Esophagus (tissue), 2 donors: ENCODE results near the gene SLFN14. TPM values are rescaled to one million over a fixed set of nuclear protein-coding genes. Genes with fewer than 3 reads are reported as not detected.
"Not testable (repeated sequence)": the region's sequence is repeated elsewhere in the genome, so short reads cannot be mapped to it uniquely, and the experiment has no call there.

Experiments
- H3K27ac ChIP-seq, 2 donors: one replicate each; pipeline ENCODE4 v1.5.1; 2013; ENCODE audit warnings: low read depth in 2 of 2, mild to moderate bottlenecking in 2 of 2, inconsistent platforms in 1 of 2, low read length in 1 of 2, moderate library complexity in 1 of 2
- H3K27me3 ChIP-seq, 2 donors: one replicate each; pipeline ENCODE4 v1.6.1; 2013; ENCODE audit warnings: low read length in 2 of 2, control low read depth in 1 of 2, mild to moderate bottlenecking in 1 of 2; ENCODE audit not compliant: insufficient read depth in 2 of 2, control insufficient read depth in 1 of 2
- H3K36me3 ChIP-seq, 2 donors: one replicate each; pipeline ENCODE4 v1.6.1; 2013; ENCODE audit warnings: low read length in 1 of 2; ENCODE audit not compliant: control insufficient read depth in 2 of 2, insufficient read depth in 2 of 2
- H3K4me1 ChIP-seq, 2 donors: one replicate each; pipeline ENCODE4 v1.6.1; 2013; ENCODE audit warnings: low read length in 1 of 2; ENCODE audit not compliant: control insufficient read depth in 2 of 2, insufficient read depth in 2 of 2
- H3K4me3 ChIP-seq, 2 donors: one replicate each; pipeline ENCODE4 v1.5.1; 2013; ENCODE audit warnings: low read length in 2 of 2, mild to moderate bottlenecking in 2 of 2, low read depth in 1 of 2, moderate library complexity in 1 of 2
- H3K9me3 ChIP-seq, 2 donors: one replicate each; pipeline ENCODE4 v1.6.1; 2013; ENCODE audit warnings: mild to moderate bottlenecking in 2 of 2, low read depth in 1 of 2, low read length in 1 of 2, moderate library complexity in 1 of 2; ENCODE audit not compliant: control insufficient read depth in 2 of 2, insufficient read depth in 1 of 2
- WGBS, 2 donors: extraction: QIAGEN DNeasy Blood & Tissue Kit; methylation state at CpG; one replicate each; pipeline ENCODE4 v1.1.7; 2013; 5-methylcytosine and 5-hydroxymethylcytosine counted together
- polyA plus RNA-seq, 2 donors: library from polyadenylated mRNA; stranded (reverse); fragments of 200-250 nt; gene quantifications; one replicate each; pipeline ENCODE4 v1.2.3, GENCODE V29; 2013
- donor health status: healthy with polysubstance abuse.
- donor health status: Bipolar disorder and iron deficiency.

SLFN14 gene
- polyA plus RNA-seq, 2 donors, result not detected

DNA sequence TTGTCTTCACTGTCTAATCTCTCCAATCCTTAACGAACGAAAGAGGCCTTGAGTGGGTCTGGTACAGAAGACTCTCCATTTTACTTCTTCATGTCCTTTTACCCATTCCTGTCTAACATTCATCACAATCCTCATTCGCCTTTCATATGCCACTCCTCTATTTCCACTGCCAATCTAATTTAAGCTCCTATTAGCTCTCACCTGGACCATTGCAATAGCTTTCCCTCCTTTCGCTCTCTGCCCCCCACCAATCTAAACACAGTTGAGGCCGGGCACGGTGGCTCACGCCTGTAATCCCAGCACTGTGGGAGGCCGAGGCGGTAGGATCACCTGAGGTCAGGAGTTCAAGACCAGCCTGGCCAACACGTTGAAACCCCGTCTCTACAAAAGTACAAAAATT lies 6.3 kb upstream of the SLFN14 start:
- Histone ChIP-seq H3K27ac (no peak overlapping the region), H3K9me3 (no peaks in the 10 kb centered on the region), H3K27me3 (no peaks in the 10 kb centered on the region), H3K4me3 (peak overlapping the region in 1 of 2 donors; percentile 92), H3K36me3 (no peaks in the 10 kb centered on the region), H3K4me1 (peaks cover 0 to 4% of the 10 kb centered on the region in 2 donors)
- WGBS, 2 donors, result 69 to 72% methylated on average over 11 of the region's 11 CpGs

- not testable (repeated sequence) for H3K9me3 ChIP-seq, H3K27ac ChIP-seq, H3K4me1 ChIP-seq, H3K36me3 ChIP-seq, H3K27me3 ChIP-seq, H3K4me3 ChIP-seq
- WGBS, 2 donors, result 82 to 86% methylated on average over 14 to 16 of the region's 16 CpGs
These were observed 2.6 kb upstream of the SLFN14 start for GRCh38 chr17:35563181-35563580.

DNA sequence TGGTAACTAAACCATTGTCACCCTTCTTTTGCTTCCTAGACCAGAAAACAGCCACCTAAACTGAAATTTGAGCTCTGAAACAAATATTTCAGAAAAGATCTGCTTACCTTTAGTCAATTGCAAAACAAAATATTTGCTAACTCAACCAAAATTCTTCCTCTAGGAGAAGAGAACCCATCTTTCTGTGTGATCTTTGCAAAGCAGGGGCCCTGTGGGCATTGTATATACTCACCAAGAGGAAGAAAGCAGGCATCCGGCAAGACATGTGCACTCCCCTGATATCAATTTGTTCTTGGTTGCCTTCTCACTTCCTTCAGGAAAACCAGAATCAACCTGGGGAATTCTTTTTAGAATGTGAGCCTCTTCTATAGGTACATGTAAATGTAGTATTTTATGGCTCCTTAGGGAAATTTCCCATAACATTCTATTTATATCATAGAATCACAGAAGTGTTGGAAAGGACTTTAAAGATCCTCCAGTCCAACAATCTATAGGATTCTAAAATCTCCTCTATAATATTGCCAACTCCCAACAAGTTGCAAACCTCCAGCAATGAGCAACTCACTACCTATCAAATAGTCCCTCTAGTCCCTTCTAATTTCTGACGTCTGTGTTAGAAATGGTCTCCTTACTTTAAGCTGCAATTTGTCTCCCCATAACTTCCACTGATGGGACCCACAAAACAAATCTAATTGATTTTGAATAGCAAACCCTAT lies 966 bp downstream of the SLFN14 start:
- Histone ChIP-seq H3K4me3 (no peak overlapping the region), H3K4me1 (no peaks in the 10 kb centered on the region), H3K9me3 (no peaks in the 10 kb centered on the region), H3K27me3 (no peaks in the 10 kb centered on the region), H3K36me3 (no peaks in the 10 kb centered on the region), H3K27ac (no peak overlapping the region)
- 70 to 75% methylated on average over 2 of the region's 2 CpGs for WGBS, 2 donors

DNA sequence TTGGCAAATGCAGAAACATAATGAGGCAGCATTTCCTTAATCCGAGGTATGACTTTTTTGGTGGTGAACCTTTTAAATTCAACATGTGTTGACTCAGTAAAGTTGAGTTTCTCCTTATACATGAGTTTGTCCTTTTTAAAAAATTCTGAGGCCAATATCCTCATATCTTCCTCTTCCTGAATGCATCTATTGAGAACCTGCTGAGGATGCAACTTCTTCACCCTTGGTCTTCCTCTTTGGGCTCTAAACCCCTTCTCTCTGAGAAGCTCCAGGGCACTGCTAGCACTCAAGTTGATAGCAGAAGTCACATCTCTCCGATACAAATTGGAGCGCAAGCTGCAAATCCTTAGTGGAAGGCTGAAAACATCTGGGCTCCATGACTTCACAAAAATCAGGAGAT lies 3.3 kb downstream of the SLFN14 start:
- no peaks in the 10 kb centered on the region for H3K4me1 ChIP-seq
- WGBS, 2 donors, result 85 to 91% methylated on average over 3 of the region's 3 CpGs
- no peaks in the 10 kb centered on the region for H3K9me3 ChIP-seq
- H3K27ac ChIP-seq, result no peak overlapping the region
- peaks cover 0 to 3% of the 10 kb centered on the region in 2 donors for H3K27me3 ChIP-seq
- H3K36me3 ChIP-seq, result no peaks in the 10 kb centered on the region
- no peak overlapping the region for H3K4me3 ChIP-seq

DNA sequence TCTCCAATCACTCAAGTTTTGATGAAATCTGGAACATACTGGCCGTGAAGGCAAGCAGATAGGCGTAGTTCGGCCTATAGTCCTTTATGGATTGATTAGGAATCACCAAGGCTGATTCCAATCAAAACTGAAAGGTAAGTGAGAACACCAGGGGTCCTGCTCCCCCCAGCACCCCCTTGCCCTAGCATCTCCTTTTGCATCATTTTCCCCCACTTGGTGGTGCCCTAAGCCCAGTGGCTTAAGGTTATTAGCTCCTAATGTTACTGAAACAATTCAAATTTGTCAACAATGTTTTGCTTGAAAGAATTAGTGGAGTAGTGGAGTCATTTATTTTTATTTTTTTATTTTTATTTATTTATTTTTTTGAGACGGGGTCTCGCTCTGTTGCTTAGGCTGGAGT lies 4.9 kb downstream of the SLFN14 start:
- no peaks in the 10 kb centered on the region for H3K36me3 ChIP-seq
- no peaks in the 10 kb centered on the region for H3K4me1 ChIP-seq
- peaks cover 0 to 3% of the 10 kb centered on the region in 2 donors for H3K27me3 ChIP-seq
- H3K4me3 ChIP-seq, result no peak overlapping the region
- no peaks in the 10 kb centered on the region for H3K9me3 ChIP-seq
- 85 to 88% methylated on average over 5 of the region's 5 CpGs for whole genome bisulfite sequencing, 2 donors
- no peak overlapping the region for H3K27ac ChIP-seq

DNA sequence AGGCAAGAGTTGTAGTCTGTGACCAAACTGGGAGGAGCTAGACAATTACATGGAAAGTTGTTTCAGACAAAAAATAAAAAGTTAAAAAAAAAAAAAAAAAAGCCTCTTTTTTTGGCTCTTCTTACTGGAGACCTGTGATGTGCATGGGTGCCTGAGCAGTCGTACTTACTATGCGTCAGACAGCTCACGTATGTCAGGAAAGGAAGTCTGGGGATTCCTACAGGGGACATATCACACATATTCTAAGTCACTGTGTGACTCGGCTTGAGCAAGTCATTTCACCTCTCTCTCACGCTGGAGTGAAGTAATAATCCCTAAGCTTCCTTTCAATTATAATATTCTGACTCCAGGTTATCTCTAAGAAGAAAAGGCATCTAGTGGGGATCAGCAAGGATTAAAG lies 6.0 kb downstream of the SLFN14 start:
- Histone ChIP-seq H3K4me1 (no peaks in the 10 kb centered on the region), H3K36me3 (no peaks in the 10 kb centered on the region), H3K27me3 (peaks cover 0 to 3% of the 10 kb centered on the region in 2 donors), H3K4me3 (no peak overlapping the region), H3K9me3 (no peaks in the 10 kb centered on the region), H3K27ac (no peak overlapping the region)
- 63 to 68% methylated on average over 5 of the region's 5 CpGs for WGBS, 2 donors

- 75 to 84% methylated on average over 4 of the region's 4 CpGs for WGBS, 2 donors
These were observed 7.3 kb downstream of the SLFN14 start for GRCh38 chr17:35553310-35553709.

GRCh38 chr17:35548978-35549377 lies 11.6 kb downstream of the SLFN14 start:
- Histone ChIP-seq H3K27me3 (peaks cover 0 to 3% of the 10 kb centered on the region in 2 donors), H3K36me3 (no peaks in the 10 kb centered on the region), H3K4me3 (no peak overlapping the region), H3K27ac (no peak overlapping the region), H3K9me3 (no peaks in the 10 kb centered on the region), H3K4me1 (no peaks in the 10 kb centered on the region)
- 36% methylated on average over 1 of the region's 1 CpG for WGBS, 2 donors

More at GRCh38 chr17:35553310-35553709, 7.3 kb downstream of the SLFN14 start:
- no peak overlapping the region for H3K4me3 ChIP-seq
- no peaks in the 10 kb centered on the region for H3K4me1 ChIP-seq
- H3K9me3 ChIP-seq, result no peaks in the 10 kb centered on the region
- H3K27me3 ChIP-seq, result peaks cover 0 to 3% of the 10 kb centered on the region in 2 donors
- no peak overlapping the region for H3K27ac ChIP-seq
- H3K36me3 ChIP-seq, result no peaks in the 10 kb centered on the region

DNA sequence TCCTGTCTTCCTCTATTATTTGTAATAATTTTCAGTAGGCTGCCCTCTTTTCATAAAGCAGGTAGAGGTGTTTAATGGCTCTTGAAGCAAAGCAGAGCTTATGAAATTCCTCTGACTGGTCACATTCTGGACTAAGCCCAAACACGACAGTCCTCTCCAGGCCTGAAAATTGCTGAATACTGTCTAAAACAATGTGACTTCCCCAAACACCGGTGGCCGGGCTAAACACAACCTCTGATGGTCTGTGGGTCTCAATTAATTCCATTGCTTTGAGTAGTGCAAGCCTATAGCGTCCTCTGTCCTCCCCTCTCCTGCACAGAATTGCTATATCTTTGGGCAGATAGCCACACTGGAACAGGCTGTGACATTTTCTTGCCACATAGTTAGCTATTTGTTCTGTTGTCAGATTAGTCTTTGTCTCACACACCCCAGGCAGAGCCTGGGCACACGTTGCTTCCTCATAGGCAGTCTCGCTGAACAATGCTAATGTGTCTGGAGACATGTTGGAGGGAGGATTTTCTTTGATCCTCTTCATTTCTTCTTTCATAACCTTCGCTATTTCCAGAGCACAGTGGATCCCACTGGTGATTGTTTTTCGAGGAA lies 12.3 kb downstream of the SLFN14 start:
- WGBS, 2 donors, result 61 to 65% methylated on average over 8 of the region's 8 CpGs
- no peak overlapping the region for H3K4me3 ChIP-seq
- H3K4me1 ChIP-seq, result no peaks in the 10 kb centered on the region
- no peak overlapping the region for H3K27ac ChIP-seq
- no peaks in the 10 kb centered on the region for H3K36me3 ChIP-seq
- H3K27me3 ChIP-seq, result peaks cover 0 to 3% of the 10 kb centered on the region in 2 donors
- H3K9me3 ChIP-seq, result no peaks in the 10 kb centered on the region

- H3K27ac ChIP-seq, result no peak overlapping the region
- no peaks in the 10 kb centered on the region for H3K4me1 ChIP-seq
- WGBS, 2 donors, result 68 to 77% methylated on average over 1 of the region's 1 CpG
- no peaks in the 10 kb centered on the region for H3K36me3 ChIP-seq
- no peaks in the 10 kb centered on the region for H3K27me3 ChIP-seq
- no peak overlapping the region for H3K4me3 ChIP-seq
- H3K9me3 ChIP-seq, result no peaks in the 10 kb centered on the region
These were observed 14.1 kb downstream of the SLFN14 start for GRCh38 chr17:35546487-35546886.
